MG63 (cell line): ENCODE data around the gene OPTC. TPM values are rescaled to one million over a fixed set of nuclear protein-coding genes. Genes with fewer than 3 reads are reported as not detected.

Experiments used
- DNase-seq: peaks from one replicate; pipeline ENCODE4 v3.0.0-alpha.2; 2020
- H3K27me3 ChIP-seq: fragments of 250-450 bp; sonication (Bioruptor Pico); 2 replicates; pipeline ENCODE4 v1.5.1; 2020; ENCODE audit warnings: mild to moderate bottlenecking, moderate library complexity
- H3K36me3 ChIP-seq: fragments of 250-450 bp; sonication (Bioruptor Pico); 2 replicates; pipeline ENCODE4 v1.5.1; 2020; ENCODE audit warnings: mild to moderate bottlenecking, moderate library complexity
- H3K4me3 ChIP-seq: fragments of 250-450 bp; sonication (Bioruptor Pico); 2 replicates; pipeline ENCODE4 v1.5.1; 2020; ENCODE audit warnings: mild to moderate bottlenecking, moderate library complexity
- H3K9me3 ChIP-seq: fragments of 250-450 bp; sonication (Bioruptor Pico); 2 replicates; pipeline ENCODE4 v1.5.1; 2020; ENCODE audit warnings: mild to moderate bottlenecking, moderate library complexity
- total RNA-seq: library from RNA; depleted of rRNA; stranded (reverse); fragments of >200 nt; shearing (Covaris generic); gene quantifications from 2 replicates; pipeline ENCODE4 v1.2.3, GENCODE V29; 2014; ENCODE audit warnings: low replicate concordance

OPTC gene
- total RNA-seq, 1 experiment from 2014 or later = not detected

DNA sequence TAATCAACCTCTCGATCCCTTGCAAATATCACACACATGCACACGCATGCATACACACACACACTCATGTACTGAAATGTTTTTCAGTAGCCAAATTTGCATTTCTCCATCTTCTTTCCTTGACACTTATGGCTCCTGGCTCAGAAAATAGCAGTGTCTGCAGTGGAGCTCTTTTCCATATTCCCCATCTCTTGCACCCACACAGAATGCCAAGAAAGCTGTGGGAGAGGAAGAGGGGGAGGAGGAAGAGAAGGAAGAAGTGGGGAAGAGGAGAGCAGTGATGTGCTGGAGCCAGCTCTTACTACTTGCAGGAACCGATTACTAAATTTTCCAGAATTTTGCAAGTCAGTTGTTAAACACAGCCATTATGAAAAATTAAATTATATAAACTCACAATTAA lies 9.9 kb downstream of the OPTC start:
- H3K9me3 ChIP-seq = no peaks in the 10 kb centered on the region
- H3K4me3 ChIP-seq = no peak overlapping the region
- no peak for DNase-seq
- H3K36me3 ChIP-seq = no peaks in the 10 kb centered on the region; the same call in 1 of the 2 replicates
- no peaks in the 10 kb centered on the region for H3K27me3 ChIP-seq

DNA sequence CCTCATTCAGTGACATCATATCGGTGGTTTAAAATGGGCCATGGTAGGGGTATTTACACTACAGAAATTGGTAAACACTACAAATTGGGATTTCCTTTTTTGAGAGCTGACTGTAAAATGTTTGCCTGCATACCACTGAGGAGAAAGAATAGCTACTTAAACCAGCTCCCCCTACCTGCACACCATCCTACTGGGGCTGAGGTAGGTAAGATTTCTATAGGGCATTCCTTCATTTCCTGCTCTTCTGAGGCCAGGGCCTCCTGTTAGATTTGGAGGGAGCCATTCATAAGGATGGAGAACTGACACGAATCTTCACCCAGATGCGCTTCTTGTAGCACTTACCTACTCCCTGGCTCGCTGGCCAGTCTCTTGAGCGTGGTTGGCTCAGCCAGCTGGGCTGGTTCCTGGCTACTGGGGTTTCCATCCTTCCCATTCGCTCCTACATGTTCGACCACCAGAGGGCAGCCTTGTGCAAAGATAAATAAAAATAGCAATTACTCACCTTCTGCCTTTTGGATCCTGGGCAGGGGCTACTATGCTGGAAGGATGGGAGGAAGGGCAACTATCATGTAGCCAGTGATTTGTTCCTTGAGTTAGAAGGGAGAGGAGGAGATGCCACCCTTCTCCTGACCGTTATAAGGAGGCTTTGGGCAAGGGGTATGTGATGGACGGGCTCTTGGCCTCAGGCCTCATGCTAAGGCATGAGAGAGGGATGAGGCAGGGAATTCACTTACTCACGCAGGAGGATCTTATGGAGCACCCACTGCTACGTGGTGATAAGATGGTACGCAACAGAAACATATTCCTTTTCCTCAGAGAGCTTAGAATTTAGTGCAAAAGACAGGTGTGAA lies 10.7 kb downstream of the OPTC start:
- Histone ChIP-seq H3K4me3 (no peak overlapping the region), H3K9me3 (no peaks in the 10 kb centered on the region), H3K36me3 (no peaks in the 10 kb centered on the region; the same call in 1 of the 2 replicates), H3K27me3 (no peaks in the 10 kb centered on the region)
- peak; percentile 75 for DNase-seq

DNA sequence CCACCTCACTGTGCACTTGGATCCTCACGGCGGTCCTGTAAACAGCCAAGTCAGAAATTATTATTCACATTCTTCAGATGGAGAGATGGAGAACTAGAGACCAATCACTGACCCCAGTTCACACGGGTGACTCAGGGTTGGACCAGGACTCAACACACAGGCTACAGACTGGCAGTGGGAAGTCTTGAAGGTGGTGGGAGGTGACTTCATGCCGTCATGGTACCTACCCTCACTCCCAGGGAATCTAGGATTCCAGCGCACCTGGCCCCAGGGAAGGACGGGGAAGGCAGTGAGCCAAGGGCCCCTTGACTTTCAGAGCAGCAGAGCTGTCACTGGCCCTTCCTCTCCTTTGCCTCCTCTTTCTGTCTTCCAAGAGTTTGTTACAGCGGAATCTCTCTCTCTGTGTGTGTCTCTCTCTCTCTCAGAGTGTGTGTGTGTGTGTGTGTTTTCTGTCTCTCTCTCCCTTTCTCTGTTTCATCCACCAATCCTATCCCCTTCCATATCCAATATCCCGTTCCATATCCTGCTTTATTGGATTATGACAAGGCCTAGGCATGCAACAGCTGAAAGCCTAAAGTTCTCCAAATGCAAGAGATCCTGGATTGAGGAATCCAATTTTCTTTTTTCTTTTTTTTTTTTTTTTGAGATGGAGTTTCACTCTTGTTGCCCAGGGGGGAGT lies 11.7 kb downstream of the OPTC start:
- no peak for DNase-seq
- H3K27me3 ChIP-seq = no peaks in the 10 kb centered on the region
- H3K4me3 ChIP-seq = no peak overlapping the region
- H3K9me3 ChIP-seq = no peaks in the 10 kb centered on the region
- no peaks in the 10 kb centered on the region; the same call in 1 of the 2 replicates for H3K36me3 ChIP-seq

DNA sequence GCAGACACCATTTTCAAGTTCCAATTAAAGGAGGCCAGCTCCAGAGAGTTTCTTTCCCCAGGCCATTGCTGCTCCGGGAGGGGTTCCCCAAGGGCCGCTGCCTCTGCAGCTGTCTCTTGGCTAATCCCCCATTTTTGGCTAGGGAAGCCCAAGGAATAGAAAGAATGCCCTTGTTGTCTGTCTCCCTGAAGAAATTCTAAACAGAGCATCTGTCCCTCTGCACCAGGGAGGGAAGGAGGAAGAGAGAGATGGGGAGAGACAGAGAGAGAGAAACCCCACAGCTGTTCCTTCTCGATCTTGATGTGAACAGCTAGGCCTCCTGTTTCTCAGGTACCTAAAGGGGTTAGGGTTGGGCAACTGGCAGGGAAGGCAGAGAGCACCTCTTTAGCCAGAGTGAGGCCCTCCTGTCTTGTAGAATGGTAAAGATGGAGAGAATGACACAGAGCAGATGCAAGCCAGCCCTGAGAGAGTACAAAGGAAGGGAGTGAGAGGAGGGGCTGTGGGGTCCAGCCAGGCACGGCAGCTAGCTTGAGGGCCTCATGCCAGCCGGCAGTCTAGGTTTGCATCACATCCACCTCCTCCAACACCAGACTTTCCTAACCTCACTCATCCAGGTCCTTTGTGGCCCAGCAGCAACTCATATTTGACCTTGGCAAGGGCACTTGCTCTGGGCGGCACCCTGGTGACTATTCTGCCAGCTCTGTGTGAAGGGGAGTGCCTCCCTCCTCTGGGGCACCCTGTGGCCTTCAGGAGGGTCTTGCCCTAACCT lies 13.1 kb downstream of the OPTC start:
- DNase-seq = peak; percentile 93
- Histone ChIP-seq H3K36me3 (no peaks in the 10 kb centered on the region; the same call in 1 of the 2 replicates), H3K9me3 (no peaks in the 10 kb centered on the region), H3K27me3 (no peaks in the 10 kb centered on the region), H3K4me3 (no peak overlapping the region)

DNA sequence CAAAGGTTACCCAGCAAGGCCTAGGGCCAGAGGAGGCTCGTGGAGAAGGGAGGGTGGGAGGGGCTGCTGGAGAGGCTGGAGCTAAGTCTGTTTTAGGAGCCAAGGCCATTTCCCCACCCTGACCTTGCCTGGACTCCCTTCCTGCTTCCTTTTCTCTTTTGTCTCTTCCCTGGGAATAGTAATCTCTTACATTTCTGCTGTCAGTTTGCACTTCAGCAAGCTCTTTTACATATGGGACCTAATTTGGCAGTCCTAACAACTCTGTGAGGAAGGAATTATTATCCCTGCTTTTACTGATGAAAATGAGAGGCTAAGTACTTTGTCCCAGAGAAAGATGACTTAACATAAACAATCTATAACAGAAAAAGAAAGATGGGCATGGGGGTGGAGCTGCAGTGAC lies 13.8 kb downstream of the OPTC start:
- no peak for DNase-seq
- no peak overlapping the region for H3K4me3 ChIP-seq
- no peaks in the 10 kb centered on the region for H3K9me3 ChIP-seq
- no peaks in the 10 kb centered on the region; the same call in 1 of the 2 replicates for H3K36me3 ChIP-seq
- no peaks in the 10 kb centered on the region for H3K27me3 ChIP-seq

DNA sequence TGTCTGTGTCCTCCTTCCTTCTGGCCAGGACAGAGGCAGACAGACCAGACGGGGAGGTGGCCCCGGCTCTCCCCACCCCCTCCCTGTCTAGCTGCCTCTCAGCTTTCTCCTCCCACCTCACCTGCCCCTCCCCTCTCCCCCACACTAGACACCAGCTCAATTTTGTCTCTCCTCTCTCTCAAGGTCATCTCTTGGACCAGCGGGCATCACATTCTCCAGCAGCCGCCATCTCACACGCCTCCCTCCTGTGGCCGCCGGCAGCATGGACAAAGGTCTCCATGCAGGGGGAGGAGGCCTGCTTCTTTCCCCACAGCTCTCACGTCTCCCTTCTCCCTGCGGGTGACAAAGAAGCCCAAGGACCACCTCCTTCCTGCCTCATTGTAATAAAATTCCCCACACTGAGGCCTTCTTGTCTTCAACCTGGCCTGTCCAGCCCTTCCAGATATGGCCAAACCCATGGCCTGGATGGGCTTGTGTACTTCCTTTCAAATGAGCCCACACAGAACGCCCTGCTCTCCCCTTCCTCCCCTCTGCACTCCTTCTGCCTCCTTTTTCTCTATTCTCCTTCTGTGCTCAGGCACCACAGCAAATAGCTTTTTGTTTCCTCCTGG lies 14.6 kb downstream of the OPTC start:
- DNase-seq = no peak
- Histone ChIP-seq H3K36me3 (no peaks in the 10 kb centered on the region; the same call in none of the 2 replicates), H3K9me3 (no peaks in the 10 kb centered on the region), H3K27me3 (no peaks in the 10 kb centered on the region), H3K4me3 (no peak overlapping the region)

DNA sequence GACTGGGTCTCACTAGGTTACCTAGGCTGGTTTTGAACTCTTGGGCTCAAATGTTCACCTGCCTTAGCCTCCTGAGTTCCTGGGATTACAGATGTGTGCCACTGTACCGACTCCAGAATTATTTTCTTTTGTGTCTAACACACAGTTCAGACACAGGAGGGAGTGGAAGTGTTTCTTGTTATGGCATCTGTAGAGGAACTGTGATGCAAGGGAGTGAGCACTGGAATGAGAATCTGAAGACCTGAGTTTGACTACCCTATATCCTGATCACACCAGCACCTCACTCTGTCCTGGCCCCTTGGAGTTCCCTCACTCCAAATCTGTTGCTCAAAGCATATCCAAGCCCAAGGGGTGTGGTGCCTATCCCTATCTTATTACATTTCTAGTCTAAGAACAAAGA lies 15.2 kb downstream of the OPTC start:
- DNase-seq = no peak
- H3K9me3 ChIP-seq = no peaks in the 10 kb centered on the region
- H3K4me3 ChIP-seq = no peak overlapping the region
- H3K36me3 ChIP-seq = no peaks in the 10 kb centered on the region; the same call in 1 of the 2 replicates
- H3K27me3 ChIP-seq = no peaks in the 10 kb centered on the region

DNA sequence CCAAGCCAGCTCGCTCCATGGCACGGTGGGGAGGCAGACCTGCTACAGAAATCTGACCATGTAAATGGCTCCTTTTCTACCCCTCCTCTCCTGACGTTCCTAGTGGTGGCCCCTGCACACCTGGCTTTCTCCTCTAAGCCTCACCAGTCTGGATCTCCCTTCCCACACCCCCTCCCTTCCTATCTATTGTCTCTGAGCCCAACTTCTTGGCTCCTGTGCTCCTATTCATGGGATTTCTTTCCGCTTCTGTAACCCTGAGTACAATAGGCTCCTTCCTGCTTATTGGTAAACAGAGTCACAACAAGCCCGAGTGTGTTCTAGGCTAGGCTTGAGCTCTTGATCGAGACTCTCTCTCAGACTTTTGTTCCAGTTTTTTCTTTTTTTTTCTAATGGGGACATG lies 17.6 kb downstream of the OPTC start:
- Histone ChIP-seq H3K4me3 (no peak overlapping the region), H3K27me3 (no peaks in the 10 kb centered on the region), H3K9me3 (no peaks in the 10 kb centered on the region), H3K36me3 (no peaks in the 10 kb centered on the region; the same call in 1 of the 2 replicates)
- DNase-seq = no peak

DNA sequence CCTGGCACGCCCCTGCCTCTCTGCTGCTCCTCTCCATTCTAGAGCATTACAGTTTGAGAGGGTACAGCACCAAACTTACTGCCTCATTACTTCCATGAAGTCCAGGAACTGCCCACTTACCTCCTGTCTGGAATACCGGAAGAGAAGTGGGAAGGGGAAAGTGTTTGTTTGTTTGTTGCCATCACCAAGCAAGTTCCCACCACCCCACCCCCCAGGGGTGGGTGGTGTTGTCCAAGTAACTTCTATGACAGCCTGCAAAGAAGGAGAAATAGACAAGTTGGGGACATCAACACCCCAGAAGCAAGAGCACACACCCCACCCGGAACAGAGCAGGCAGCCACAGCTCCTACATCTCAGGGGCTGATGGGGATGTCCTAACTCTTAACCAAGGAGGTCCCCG lies 18.0 kb downstream of the OPTC start:
- Histone ChIP-seq H3K27me3 (no peaks in the 10 kb centered on the region), H3K36me3 (no peaks in the 10 kb centered on the region; the same call in 1 of the 2 replicates), H3K4me3 (no peak overlapping the region), H3K9me3 (no peaks in the 10 kb centered on the region)
- DNase-seq = no peak

DNA sequence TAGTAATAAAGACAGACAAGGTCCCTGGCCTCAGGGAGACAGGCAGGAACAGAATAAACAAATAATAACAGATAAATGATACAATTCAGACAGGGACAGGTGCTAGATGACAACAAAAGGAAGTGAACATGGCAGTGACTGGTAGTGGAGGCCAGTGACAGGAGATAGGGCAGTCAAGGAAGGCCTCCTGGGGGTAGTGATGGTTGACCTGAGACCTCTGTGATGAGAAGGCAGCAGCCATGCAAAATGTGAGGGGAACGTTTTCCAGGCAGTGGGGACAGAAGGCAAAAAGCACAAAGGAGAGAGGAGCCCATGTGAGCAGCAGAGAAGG lies 18.5 kb downstream of the OPTC start:
- H3K4me3 ChIP-seq = no peak overlapping the region
- H3K9me3 ChIP-seq = no peaks in the 10 kb centered on the region
- no peaks in the 10 kb centered on the region for H3K27me3 ChIP-seq
- H3K36me3 ChIP-seq = no peaks in the 10 kb centered on the region; the same call in 1 of the 2 replicates
- no peak for DNase-seq

DNA sequence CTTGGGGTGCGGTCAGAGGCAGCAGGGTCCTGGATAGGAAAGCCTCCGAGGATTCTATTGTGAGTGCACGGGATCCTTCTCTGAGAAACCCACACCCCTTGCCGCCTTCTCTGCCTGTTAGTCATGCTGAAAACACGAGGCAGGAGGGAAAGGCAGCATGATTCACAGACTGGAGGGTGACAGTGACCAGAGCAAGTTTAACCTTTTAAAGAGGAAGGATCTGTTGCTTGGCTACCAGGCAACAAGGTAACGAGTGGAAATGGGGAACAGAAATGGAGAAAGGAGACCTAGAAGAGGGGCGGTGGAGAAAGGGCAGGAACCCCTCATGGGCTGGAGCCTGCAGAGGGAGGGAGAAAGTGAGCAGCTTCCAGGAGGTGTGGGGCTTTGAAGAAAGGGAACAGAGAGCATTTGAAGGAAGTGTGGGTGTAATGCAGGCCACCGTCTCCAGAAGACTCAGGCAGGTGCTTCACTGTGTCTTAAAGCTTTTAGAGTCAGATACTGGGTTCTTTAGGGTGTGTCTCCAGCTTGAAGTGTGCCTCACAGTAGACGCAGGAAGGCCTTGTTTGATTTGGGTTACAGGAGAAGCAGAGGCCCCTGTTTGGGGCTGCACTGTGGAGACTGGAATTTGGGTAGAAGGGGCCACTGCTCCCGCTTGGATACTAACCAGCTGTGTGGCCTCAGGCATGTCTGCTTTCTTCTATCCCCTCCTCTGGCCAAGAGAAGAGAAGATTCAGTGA lies 19.1 kb downstream of the OPTC start:
- peak; percentile 94 for DNase-seq
- Histone ChIP-seq H3K27me3 (no peaks in the 10 kb centered on the region), H3K9me3 (no peaks in the 10 kb centered on the region), H3K4me3 (no peak overlapping the region), H3K36me3 (no peaks in the 10 kb centered on the region; the same call in 1 of the 2 replicates)

DNA sequence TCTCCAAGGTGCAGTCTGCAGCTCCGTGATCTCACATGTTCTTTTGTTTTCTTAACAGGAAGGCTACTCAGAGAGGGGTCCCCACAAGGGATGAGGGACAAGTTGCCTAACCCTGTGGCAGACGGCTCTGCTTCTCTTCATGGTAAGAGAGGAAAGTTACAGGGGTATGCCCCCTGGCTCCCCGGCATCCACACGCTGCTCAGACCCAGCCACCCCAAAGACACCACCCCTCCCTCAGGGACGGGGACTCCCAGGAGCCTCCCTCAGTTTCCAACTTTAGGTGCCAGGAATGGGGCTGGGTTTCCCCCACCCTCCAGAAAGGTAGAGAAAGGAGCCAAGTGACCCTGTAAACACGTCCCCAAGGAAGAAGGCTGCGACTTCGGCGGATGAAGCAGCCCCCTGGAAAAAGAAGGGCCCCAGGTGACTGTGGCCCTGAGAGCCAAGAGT lies 19.7 kb downstream of the OPTC start:
- H3K4me3 ChIP-seq = no peak overlapping the region
- no peaks in the 10 kb centered on the region; the same call in 1 of the 2 replicates for H3K36me3 ChIP-seq
- no peak for DNase-seq
- no peaks in the 10 kb centered on the region for H3K9me3 ChIP-seq
- H3K27me3 ChIP-seq = no peaks in the 10 kb centered on the region

DNA sequence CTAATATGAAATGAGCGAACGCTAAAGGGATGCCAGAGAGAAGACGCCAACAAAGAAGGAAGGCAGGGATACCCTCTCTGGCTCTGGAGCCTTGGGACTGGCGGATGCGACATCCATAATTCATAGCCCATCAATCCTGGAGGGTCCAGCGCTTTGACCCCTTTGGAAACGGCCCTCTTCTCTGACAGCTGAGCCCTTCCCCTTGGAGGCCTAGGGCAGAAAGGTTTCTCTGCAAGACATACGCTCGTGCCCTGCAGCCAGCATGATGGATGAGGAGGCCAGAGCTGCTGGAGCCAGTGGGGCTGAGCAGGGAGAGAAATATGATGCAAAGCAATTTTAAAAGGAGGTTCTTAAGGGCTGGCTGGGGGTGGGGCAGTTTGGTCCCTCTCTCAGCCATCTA lies 22.2 kb downstream of the OPTC start:
- Histone ChIP-seq H3K27me3 (no peaks in the 10 kb centered on the region), H3K4me3 (no peak overlapping the region), H3K36me3 (no peaks in the 10 kb centered on the region; the same call in 1 of the 2 replicates), H3K9me3 (no peaks in the 10 kb centered on the region)
- no peak for DNase-seq

DNA sequence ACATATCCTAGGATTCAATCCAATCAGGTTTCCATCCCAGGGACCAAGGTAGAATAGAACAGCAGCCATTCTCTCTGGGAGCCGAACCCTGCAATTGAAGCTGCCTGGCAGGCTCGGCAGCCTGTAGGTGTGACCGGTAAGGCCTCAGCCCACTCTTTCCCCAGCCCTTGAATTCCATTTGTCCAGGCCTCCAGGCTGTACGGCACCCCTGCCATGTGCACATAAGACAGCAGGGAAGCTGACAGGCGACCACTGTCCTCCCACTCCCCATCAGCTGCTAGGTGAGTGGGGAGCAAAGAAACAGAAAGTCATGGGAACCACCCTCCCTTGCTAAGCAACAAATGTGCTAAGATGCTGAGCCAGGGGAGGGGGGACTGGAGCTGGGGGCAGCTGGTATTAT lies 23.0 kb downstream of the OPTC start:
- no peaks in the 10 kb centered on the region for H3K27me3 ChIP-seq
- no peak overlapping the region for H3K4me3 ChIP-seq
- no peaks in the 10 kb centered on the region; the same call in 1 of the 2 replicates for H3K36me3 ChIP-seq
- DNase-seq = no peak
- no peaks in the 10 kb centered on the region for H3K9me3 ChIP-seq

DNA sequence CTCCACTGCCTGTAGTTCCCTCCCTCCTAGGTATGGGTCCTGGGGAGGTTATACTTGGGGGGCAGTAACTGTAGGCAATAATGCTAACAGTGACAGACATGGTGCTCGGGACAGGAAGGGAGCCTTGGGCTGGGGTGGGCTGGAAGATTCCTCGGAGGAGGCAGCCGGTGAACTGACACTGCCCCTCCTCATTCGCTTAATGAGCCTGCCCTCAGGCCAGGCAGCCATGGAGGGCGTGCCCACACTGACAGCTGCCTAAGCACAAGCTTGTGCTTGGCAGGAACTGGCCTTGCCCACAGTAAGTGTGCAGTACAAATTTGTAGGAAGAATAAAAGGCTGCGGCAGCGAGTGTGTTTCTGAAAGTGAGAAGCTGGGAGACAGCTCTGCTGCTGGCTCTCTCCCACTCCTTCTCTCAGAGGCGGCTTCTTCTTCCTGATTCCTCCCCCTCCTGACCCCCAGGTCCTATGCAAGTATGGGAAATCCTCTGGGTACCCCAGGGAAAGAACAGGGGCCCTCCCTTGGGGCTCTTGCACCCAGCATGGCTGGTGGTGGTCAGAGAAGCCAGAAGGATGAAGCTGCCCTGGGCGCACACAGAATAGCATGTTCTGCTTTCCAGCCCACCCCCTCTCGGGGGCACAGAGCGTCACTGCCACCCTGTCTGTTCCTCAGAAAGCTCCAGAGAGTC lies 23.6 kb downstream of the OPTC start:
- no peak for DNase-seq
- Histone ChIP-seq H3K27me3 (no peaks in the 10 kb centered on the region), H3K9me3 (no peaks in the 10 kb centered on the region), H3K36me3 (no peaks in the 10 kb centered on the region; the same call in 1 of the 2 replicates), H3K4me3 (no peak overlapping the region)
